Smooth muscle cell (in vitro differentiated cells): ENCODE results near the gene STPG1. TPM values are rescaled to one million over a fixed set of nuclear protein-coding genes. Genes with fewer than 3 reads are reported as not detected.

Source experiments
- DNase-seq: peaks from one replicate; lab custom pipeline; 2025; ENCODE audit not compliant: unreplicated experiment; lab: John Stamatoyannopoulos, UW
- H2AFZ ChIP-seq: fragments of 200-600 bp; sonication (generic); 2 replicates; pipeline ENCODE4 v1.6.0; 2016; ENCODE audit warnings: antibody characterized with exemption, low read depth, mild to moderate bottlenecking
- H3F3A ChIP-seq: fragments of 200-600 bp; sonication (generic); 2 replicates; pipeline ENCODE4 v1.6.0; 2017; ENCODE audit warnings: antibody characterized with exemption, low read depth
- H3K27ac ChIP-seq: fragments of 200-600 bp; sonication (generic); 2 replicates; pipeline ENCODE4 v1.5.1; 2016; ENCODE audit warnings: low read depth, mild to moderate bottlenecking
- H3K27me3 ChIP-seq: fragments of 200-600 bp; sonication (generic); 2 replicates; pipeline ENCODE4 v1.6.1; 2016; ENCODE audit warnings: low read depth, mild to moderate bottlenecking
- H3K36me3 ChIP-seq: fragments of 200-600 bp; sonication (generic); 2 replicates; pipeline ENCODE4 v1.5.1; 2016; ENCODE audit warnings: low read depth
- H3K4me1 ChIP-seq: fragments of 200-600 bp; sonication (generic); 2 replicates; pipeline ENCODE4 v1.5.1; 2016; ENCODE audit warnings: low read depth
- H3K4me2 ChIP-seq: fragments of 200-600 bp; sonication (generic); 2 replicates; pipeline ENCODE4 v1.6.0; 2016; ENCODE audit warnings: mild to moderate bottlenecking
- H3K4me3 ChIP-seq: fragments of 200-600 bp; sonication (generic); 2 replicates; pipeline ENCODE4 v1.5.1; 2016; ENCODE audit warnings: mild to moderate bottlenecking
- H3K79me2 ChIP-seq: fragments of 200-600 bp; sonication (generic); 2 replicates; pipeline ENCODE4 v1.6.0; 2016; ENCODE audit warnings: low read depth, mild to moderate bottlenecking
- H3K9ac ChIP-seq: fragments of 200-600 bp; sonication (generic); 2 replicates; pipeline ENCODE4 v1.6.0; 2016; ENCODE audit warnings: low read depth
- H3K9me3 ChIP-seq: fragments of 200-600 bp; sonication (generic); replicated peaks from 2 replicates; pipeline ENCODE4 v1.5.1; 2016; ENCODE audit warnings: low read depth
- H4K20me1 ChIP-seq: fragments of 200-600 bp; sonication (generic); 2 replicates; pipeline ENCODE4 v1.6.0; 2016; ENCODE audit warnings: low read depth
- WGBS: methylation state at CpG from one replicate; pipeline ENCODE4 v1.1.7; 2016; ENCODE audit warnings: low lambda C conversion rate; 5-methylcytosine and 5-hydroxymethylcytosine counted together
- polyA plus RNA-seq: library from polyadenylated mRNA; unstranded; fragments of >200 nt; fragmentation: Nextera tagmentation; extraction: Ambion mirVana; gene quantifications from 2 replicates; pipeline ENCODE4 v1.2.1, GENCODE V29; 2016
- total RNA-seq: library from RNA; depleted of rRNA; stranded (reverse); fragments of >200 nt; gene quantifications from 2 replicates; pipeline ENCODE4 v1.2.3, GENCODE V29; 2014
- TF ChIP-seq, protein P1 (sequence below): fragments of 200-600 bp; sonication (generic); IDR thresholded peaks from 2 replicates; pipeline ENCODE4 v1.5.1; 2017; ENCODE audit warnings: borderline replicate concordance, mild to moderate bottlenecking, antibody characterized with exemption; ENCODE audit not compliant: insufficient read depth, poor library complexity, severe bottlenecking

STPG1 gene
- total and polyA plus RNA-seq, 2 experiments from 2014 or later = 4.9 to 6.8 TPM

DNA sequence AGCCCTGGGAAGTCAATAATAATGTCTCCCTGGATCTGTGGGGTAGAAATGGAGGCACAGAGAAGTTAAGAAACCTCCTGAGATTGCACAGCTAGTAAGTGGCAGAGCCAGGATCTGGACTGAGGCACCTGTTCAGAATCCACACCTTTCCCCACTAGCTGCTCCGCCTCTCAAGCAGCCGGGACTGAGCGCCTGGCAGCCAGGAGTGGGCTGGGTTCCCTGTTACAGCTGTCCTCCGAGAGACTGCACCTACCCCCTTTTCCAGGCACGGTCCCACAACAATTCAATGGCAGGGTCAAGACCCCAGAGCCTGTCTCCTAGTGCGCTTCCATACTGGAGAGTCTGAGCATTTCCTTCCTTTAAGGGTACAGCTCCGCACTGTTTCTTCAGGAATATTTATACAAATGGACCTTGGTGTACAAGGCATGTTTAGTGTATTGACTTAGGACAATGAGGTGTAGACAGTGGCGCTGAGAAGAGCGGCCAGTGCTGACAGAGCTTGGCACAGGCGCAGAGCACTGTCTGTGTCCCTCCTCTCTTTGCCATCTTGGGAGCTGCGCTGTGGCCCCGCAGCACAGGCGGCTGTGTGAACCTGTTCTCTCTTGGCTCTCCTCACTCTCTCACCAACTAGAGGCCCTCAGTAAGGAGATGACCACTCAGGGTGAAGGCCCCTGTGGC lies 70.0 kb downstream of the STPG1 start:
- Histone ChIP-seq H3F3A (peaks cover 9% of the 10 kb centered on the region), H3K79me2 (no peaks in the 10 kb centered on the region), H2AFZ (no peak overlapping the region), H3K4me2 (no peak overlapping the region), H3K27me3 (no peaks in the 10 kb centered on the region), H3K27ac (no peak overlapping the region), H3K4me1 (peaks cover 5% of the 10 kb centered on the region), H3K9me3 (no peaks in the 10 kb centered on the region), H3K4me3 (no peak overlapping the region), H4K20me1 (no peaks in the 10 kb centered on the region), H3K9ac (no peak overlapping the region), H3K36me3 (no peaks in the 10 kb centered on the region)
- 88% methylated on average over 13 of the region's 13 CpGs for WGBS
- TF ChIP-seq, protein P1, sequence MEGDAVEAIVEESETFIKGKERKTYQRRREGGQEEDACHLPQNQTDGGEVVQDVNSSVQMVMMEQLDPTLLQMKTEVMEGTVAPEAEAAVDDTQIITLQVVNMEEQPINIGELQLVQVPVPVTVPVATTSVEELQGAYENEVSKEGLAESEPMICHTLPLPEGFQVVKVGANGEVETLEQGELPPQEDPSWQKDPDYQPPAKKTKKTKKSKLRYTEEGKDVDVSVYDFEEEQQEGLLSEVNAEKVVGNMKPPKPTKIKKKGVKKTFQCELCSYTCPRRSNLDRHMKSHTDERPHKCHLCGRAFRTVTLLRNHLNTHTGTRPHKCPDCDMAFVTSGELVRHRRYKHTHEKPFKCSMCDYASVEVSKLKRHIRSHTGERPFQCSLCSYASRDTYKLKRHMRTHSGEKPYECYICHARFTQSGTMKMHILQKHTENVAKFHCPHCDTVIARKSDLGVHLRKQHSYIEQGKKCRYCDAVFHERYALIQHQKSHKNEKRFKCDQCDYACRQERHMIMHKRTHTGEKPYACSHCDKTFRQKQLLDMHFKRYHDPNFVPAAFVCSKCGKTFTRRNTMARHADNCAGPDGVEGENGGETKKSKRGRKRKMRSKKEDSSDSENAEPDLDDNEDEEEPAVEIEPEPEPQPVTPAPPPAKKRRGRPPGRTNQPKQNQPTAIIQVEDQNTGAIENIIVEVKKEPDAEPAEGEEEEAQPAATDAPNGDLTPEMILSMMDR = no peak
- no peak for DNase-seq

DNA sequence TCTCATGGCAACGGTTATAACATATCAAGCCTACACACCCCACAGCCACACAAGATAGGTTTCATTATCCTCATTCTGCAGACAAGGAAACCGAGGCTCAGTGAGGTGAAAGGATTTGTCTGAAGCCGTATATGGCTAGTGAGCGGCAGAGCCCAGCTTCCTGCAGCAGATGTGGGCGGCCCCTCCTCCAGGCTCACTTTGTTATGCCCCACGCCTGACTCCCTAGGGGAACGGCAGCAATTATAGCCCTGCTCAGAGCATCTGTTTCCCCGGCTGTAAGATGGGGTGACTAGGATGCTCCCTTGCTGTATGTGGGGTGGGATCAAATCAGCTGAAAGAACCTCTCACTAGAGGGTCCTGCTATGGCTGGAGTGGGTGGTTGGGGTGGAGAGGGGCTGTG lies 72.3 kb downstream of the STPG1 start:
- Histone ChIP-seq H3K36me3 (no peaks in the 10 kb centered on the region), H3K4me3 (no peak overlapping the region), H3K79me2 (no peaks in the 10 kb centered on the region), H3K27me3 (no peaks in the 10 kb centered on the region), H4K20me1 (no peaks in the 10 kb centered on the region), H3K9me3 (no peaks in the 10 kb centered on the region), H3K4me2 (no peak overlapping the region), H3K9ac (no peak overlapping the region), H2AFZ (no peak overlapping the region), H3K4me1 (peaks cover 5% of the 10 kb centered on the region), H3K27ac (no peak overlapping the region), H3F3A (peaks cover 9% of the 10 kb centered on the region)
- DNase-seq = no peak
- TF ChIP-seq, protein P1 = no peak
- 71% methylated on average over 8 of the region's 8 CpGs for WGBS

DNA sequence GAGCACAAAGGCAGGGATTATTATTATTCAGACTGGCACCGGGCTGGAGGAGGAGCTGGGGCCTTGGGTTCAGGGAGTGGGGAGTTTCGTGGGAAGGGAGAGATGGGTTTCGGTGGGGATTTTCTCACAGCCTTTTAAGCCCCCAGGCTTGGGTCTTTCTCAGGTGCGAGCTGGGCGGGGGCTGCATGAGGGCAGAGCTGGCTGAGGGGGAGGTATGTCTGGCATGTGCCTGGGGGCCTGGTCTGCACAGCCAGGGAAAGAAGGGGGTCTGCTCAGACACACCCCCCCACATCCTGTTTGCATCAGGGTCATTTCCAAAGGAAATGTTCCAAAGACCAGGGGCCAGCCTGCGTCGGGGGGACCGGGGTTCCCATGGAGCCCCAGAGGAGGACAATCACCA lies 72.8 kb downstream of the STPG1 start:
- H3K4me3 ChIP-seq = no peak overlapping the region
- WGBS = 65% methylated on average over 8 of the region's 8 CpGs
- TF ChIP-seq, protein P1 = no peak
- peaks cover 5% of the 10 kb centered on the region for H3K4me1 ChIP-seq
- peaks cover 9% of the 10 kb centered on the region for H3F3A ChIP-seq
- no peaks in the 10 kb centered on the region for H4K20me1 ChIP-seq
- no peaks in the 10 kb centered on the region for H3K27me3 ChIP-seq
- no peak overlapping the region for H3K9ac ChIP-seq
- no peak overlapping the region for H2AFZ ChIP-seq
- no peak for DNase-seq
- no peak overlapping the region for H3K27ac ChIP-seq
- no peaks in the 10 kb centered on the region for H3K36me3 ChIP-seq
- H3K4me2 ChIP-seq = no peak overlapping the region
- no peaks in the 10 kb centered on the region for H3K9me3 ChIP-seq
- no peaks in the 10 kb centered on the region for H3K79me2 ChIP-seq

DNA sequence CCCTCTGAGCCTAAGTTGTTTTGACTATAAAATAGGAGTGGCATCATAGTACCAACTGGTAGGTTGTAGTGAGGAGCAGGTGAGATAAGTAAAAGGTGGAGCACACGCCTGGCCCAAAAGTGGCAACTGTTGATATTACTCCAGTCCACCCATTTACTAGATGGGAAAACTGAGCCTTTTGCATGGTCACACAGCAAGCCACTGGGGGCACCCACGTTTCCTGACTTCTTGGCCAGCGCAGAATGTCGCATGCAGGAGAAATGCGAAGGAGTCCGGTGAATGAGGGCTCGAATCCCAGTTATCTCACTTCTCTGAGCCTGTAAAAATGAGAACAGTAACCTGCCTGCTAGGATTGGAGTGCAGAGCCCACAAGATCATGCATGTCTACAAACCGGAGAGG lies 73.6 kb downstream of the STPG1 start:
- DNase-seq = no peak
- no peak overlapping the region for H2AFZ ChIP-seq
- H3K4me3 ChIP-seq = no peak overlapping the region
- peaks cover 9% of the 10 kb centered on the region for H3F3A ChIP-seq
- no peaks in the 10 kb centered on the region for H3K36me3 ChIP-seq
- no peaks in the 10 kb centered on the region for H3K9me3 ChIP-seq
- no peaks in the 10 kb centered on the region for H3K79me2 ChIP-seq
- H4K20me1 ChIP-seq = no peaks in the 10 kb centered on the region
- no peak overlapping the region for H3K27ac ChIP-seq
- no peaks in the 10 kb centered on the region for H3K27me3 ChIP-seq
- H3K4me1 ChIP-seq = peaks cover 8% of the 10 kb centered on the region
- H3K4me2 ChIP-seq = no peak overlapping the region
- TF ChIP-seq, protein P1 = no peak
- H3K9ac ChIP-seq = no peak overlapping the region
- 81% methylated on average over 8 of the region's 8 CpGs for WGBS
